ENCODE measurements around the gene HOXA7.

DNA sequence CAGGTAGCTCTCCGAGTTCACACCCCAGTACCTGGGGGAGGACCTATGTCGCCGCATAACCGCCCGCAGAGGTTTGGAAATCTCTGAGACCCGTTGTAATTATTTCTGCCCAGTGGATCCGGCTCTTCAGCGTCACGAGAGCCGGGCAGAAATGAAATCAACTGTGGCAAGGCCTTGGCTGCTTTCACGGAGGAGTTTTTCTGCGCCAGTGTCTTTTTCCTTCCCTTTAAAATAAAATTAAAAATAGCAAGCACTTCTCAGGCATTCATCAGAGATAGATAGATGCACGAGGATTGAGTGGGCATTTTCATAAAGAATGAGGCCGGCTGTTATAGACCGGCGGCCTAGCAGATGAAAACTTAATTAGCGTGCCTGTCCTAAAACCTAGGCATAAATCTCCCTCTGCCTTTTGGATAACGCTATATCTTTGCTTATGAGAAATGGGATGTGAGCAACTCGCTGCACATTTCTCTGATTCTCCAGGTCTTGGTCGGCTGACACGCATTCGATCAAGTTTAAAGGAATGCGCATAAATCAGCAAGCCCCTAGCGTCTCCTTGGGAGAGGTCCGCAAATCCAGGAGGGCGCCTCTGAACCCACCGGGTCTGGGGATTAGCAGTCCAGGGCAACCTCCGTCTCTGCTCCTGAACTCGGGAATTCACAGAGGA is 37.0 kb upstream of the HOXA7 start:
- TF ChIP-seq POLR2AphosphoS5 (IDR thresholded peaks at IDR 0.05; ENCODE audit: low read depth, low read length): no peak
- TF ChIP-seq, protein P1, sequence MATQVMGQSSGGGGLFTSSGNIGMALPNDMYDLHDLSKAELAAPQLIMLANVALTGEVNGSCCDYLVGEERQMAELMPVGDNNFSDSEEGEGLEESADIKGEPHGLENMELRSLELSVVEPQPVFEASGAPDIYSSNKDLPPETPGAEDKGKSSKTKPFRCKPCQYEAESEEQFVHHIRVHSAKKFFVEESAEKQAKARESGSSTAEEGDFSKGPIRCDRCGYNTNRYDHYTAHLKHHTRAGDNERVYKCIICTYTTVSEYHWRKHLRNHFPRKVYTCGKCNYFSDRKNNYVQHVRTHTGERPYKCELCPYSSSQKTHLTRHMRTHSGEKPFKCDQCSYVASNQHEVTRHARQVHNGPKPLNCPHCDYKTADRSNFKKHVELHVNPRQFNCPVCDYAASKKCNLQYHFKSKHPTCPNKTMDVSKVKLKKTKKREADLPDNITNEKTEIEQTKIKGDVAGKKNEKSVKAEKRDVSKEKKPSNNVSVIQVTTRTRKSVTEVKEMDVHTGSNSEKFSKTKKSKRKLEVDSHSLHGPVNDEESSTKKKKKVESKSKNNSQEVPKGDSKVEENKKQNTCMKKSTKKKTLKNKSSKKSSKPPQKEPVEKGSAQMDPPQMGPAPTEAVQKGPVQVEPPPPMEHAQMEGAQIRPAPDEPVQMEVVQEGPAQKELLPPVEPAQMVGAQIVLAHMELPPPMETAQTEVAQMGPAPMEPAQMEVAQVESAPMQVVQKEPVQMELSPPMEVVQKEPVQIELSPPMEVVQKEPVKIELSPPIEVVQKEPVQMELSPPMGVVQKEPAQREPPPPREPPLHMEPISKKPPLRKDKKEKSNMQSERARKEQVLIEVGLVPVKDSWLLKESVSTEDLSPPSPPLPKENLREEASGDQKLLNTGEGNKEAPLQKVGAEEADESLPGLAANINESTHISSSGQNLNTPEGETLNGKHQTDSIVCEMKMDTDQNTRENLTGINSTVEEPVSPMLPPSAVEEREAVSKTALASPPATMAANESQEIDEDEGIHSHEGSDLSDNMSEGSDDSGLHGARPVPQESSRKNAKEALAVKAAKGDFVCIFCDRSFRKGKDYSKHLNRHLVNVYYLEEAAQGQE (IDR thresholded peaks at IDR 0.05; ENCODE audit: insufficient read depth in 1 of 2, low read depth in 2 of 2, low read length in 2 of 2): no peak
- no peak for TF ChIP-seq SIN3A (IDR thresholded peaks at IDR 0.05; ENCODE audit: borderline replicate concordance, insufficient read depth, low read length)
- TF ChIP-seq TAF1 (IDR thresholded peaks at IDR 0.05; ENCODE audit: borderline replicate concordance, insufficient read depth, low read length): no peak
